ENCODE measurements around the gene SFT2D2.

Gene SFT2D2

GRCh38 chr1:168235548-168235885 is 9.7 kb downstream of the SFT2D2 start:
- no peak overlapping the region for H3K4me3 ChIP-seq (ENCODE audit: low read depth in 1 of 2, low read length in 1 of 2)
- H3K4me1 ChIP-seq (ENCODE audit: control insufficient read depth in 1 of 2, insufficient read depth in 1 of 2, low read depth in 1 of 2, low read length in 1 of 2), result no peaks in the 10 kb centered on the region
- peaks cover 86% of the 10 kb centered on the region for H3K36me3 ChIP-seq
- TF ChIP-seq CTCF (IDR thresholded peaks at IDR 0.05), result no peak
- no peaks in the 10 kb centered on the region for H3K27me3 ChIP-seq
- H3K9me3 ChIP-seq, result no peaks in the 10 kb centered on the region
- H3K27ac ChIP-seq, result no peak overlapping the region

- Histone ChIP-seq H3K27me3 (no peaks in the 10 kb centered on the region), H3K4me3 (ENCODE audit: low read depth in 1 of 2, low read length in 1 of 2) (no peak overlapping the region), H3K4me1 (ENCODE audit: control insufficient read depth in 1 of 2, insufficient read depth in 1 of 2, low read depth in 1 of 2, low read length in 1 of 2) (no peaks in the 10 kb centered on the region), H3K36me3 (peaks cover 86% of the 10 kb centered on the region), H3K27ac (no peak overlapping the region), H3K9me3 (no peaks in the 10 kb centered on the region)
- TF ChIP-seq CTCF (IDR thresholded peaks at IDR 0.05), result no peak
Observed at GRCh38 chr1:168235937-168236336, 10.1 kb downstream of the SFT2D2 start.

- Histone ChIP-seq H3K4me1 (ENCODE audit: control insufficient read depth in 1 of 2, insufficient read depth in 1 of 2, low read depth in 1 of 2, low read length in 1 of 2) (no peaks in the 10 kb centered on the region), H3K4me3 (ENCODE audit: low read depth in 1 of 2, low read length in 1 of 2) (no peak overlapping the region), H3K27me3 (no peaks in the 10 kb centered on the region), H3K27ac (no peak overlapping the region), H3K36me3 (peaks cover 89% of the 10 kb centered on the region), H3K9me3 (no peaks in the 10 kb centered on the region)
- no peak for TF ChIP-seq CTCF (IDR thresholded peaks at IDR 0.05)
Observed at GRCh38 chr1:168236836-168237611, 11.2 kb downstream of the SFT2D2 start.

- Histone ChIP-seq H3K27me3 (no peaks in the 10 kb centered on the region), H3K9me3 (no peaks in the 10 kb centered on the region), H3K4me1 (ENCODE audit: control insufficient read depth in 1 of 2, insufficient read depth in 1 of 2, low read depth in 1 of 2, low read length in 1 of 2) (no peaks in the 10 kb centered on the region), H3K36me3 (peaks cover 85% of the 10 kb centered on the region), H3K27ac (no peak overlapping the region), H3K4me3 (ENCODE audit: low read depth in 1 of 2, low read length in 1 of 2) (no peak overlapping the region)
- no peak for TF ChIP-seq CTCF (IDR thresholded peaks at IDR 0.05)
Observed at GRCh38 chr1:168243198-168243597, 17.4 kb downstream of the SFT2D2 start.

GRCh38 chr1:168243636-168244212 is 17.9 kb downstream of the SFT2D2 start:
- Histone ChIP-seq H3K9me3 (no peaks in the 10 kb centered on the region), H3K27me3 (no peaks in the 10 kb centered on the region)

More at GRCh38 chr1:168243636-168244212, 17.9 kb downstream of the SFT2D2 start:
- Histone ChIP-seq H3K36me3 (peaks cover 80% of the 10 kb centered on the region), H3K27ac (no peak overlapping the region), H3K4me1 (ENCODE audit: control insufficient read depth in 1 of 2, insufficient read depth in 1 of 2, low read depth in 1 of 2, low read length in 1 of 2) (no peaks in the 10 kb centered on the region), H3K4me3 (ENCODE audit: low read depth in 1 of 2, low read length in 1 of 2) (no peak overlapping the region)
- TF ChIP-seq CTCF (IDR thresholded peaks at IDR 0.05), result no peak
